Measurements from ENCODE around the gene C2orf69.

C2orf69 gene

GRCh38 chr2:199914372-199914958, 3.4 kb downstream of the C2orf69 start:
- no peak overlapping the region for H3K4me3 ChIP-seq (ENCODE audit: low read depth, low read length)
- no peak for DNase-seq (ENCODE audit: low read depth)
- no peak for TF ChIP-seq CTCF (IDR thresholded peaks at IDR 0.05; ENCODE audit: control insufficient read depth, extremely low read depth, insufficient read depth)

- H3K4me3 ChIP-seq (ENCODE audit: low read depth, low read length), result no peak overlapping the region
- DNase-seq (ENCODE audit: low read depth), result no peak
- no peak for TF ChIP-seq CTCF (IDR thresholded peaks at IDR 0.05; ENCODE audit: control insufficient read depth, extremely low read depth, insufficient read depth)
Measured at GRCh38 chr2:199916980-199917379, 5.9 kb downstream of the C2orf69 start.

GRCh38 chr2:199922856-199923255, 11.8 kb downstream of the C2orf69 start:
- TF ChIP-seq CTCF (IDR thresholded peaks at IDR 0.05; ENCODE audit: control insufficient read depth, extremely low read depth, insufficient read depth), result no peak
- H3K4me3 ChIP-seq (ENCODE audit: low read depth, low read length), result no peak overlapping the region
- no peak for DNase-seq (ENCODE audit: low read depth)

GRCh38 chr2:199923924-199924323, 12.8 kb downstream of the C2orf69 start:
- no peak for DNase-seq (ENCODE audit: low read depth)
- no peak for TF ChIP-seq CTCF (IDR thresholded peaks at IDR 0.05; ENCODE audit: control insufficient read depth, extremely low read depth, insufficient read depth)

GRCh38 chr2:199926806-199927205, 15.7 kb downstream of the C2orf69 start:
- TF ChIP-seq CTCF (IDR thresholded peaks at IDR 0.05; ENCODE audit: control insufficient read depth, extremely low read depth, insufficient read depth), result no peak

More at GRCh38 chr2:199923924-199924323, 12.8 kb downstream of the C2orf69 start:
- no peak overlapping the region for H3K4me3 ChIP-seq (ENCODE audit: low read depth, low read length)

GRCh38 chr2:199928226-199928625, 17.1 kb downstream of the C2orf69 start:
- TF ChIP-seq CTCF (IDR thresholded peaks at IDR 0.05; ENCODE audit: control insufficient read depth, extremely low read depth, insufficient read depth), result no peak
- no peak overlapping the region for H3K4me3 ChIP-seq (ENCODE audit: low read depth, low read length)
- no peak for DNase-seq (ENCODE audit: low read depth)

More at GRCh38 chr2:199926806-199927205, 15.7 kb downstream of the C2orf69 start:
- DNase-seq (ENCODE audit: low read depth), result no peak
- no peak overlapping the region for H3K4me3 ChIP-seq (ENCODE audit: low read depth, low read length)

GRCh38 chr2:199928626-199929025, 17.5 kb downstream of the C2orf69 start:
- H3K4me3 ChIP-seq (ENCODE audit: low read depth, low read length), result no peak overlapping the region
- DNase-seq (ENCODE audit: low read depth), result no peak
- TF ChIP-seq CTCF (IDR thresholded peaks at IDR 0.05; ENCODE audit: control insufficient read depth, extremely low read depth, insufficient read depth), result no peak

Data from LNCaP clone FGC (cell line).